HEK293T (cell line): ENCODE data around the gene SHROOM1.

Experiments used
- ARNT ChIP-seq: fragments of 450-650 bp; IDR thresholded peaks from 2 replicates; pipeline ENCODE4 v1.6.1; 2017; ENCODE audit warnings: mild to moderate bottlenecking
- BHLHE40 ChIP-seq: fragments of 450-650 bp; IDR thresholded peaks from 2 replicates; pipeline ENCODE4 v1.6.1; 2016; ENCODE audit warnings: mild to moderate bottlenecking, moderate library complexity, borderline replicate concordance
- ELF4 ChIP-seq: fragments of 450-650 bp; IDR thresholded peaks from 2 replicates; pipeline ENCODE4 v1.6.1; 2017; ENCODE audit warnings: antibody characterized with exemption
- FOXA1 ChIP-seq: fragments of 450-650 bp; IDR thresholded peaks from 2 replicates; pipeline ENCODE4 v1.6.1; 2016; ENCODE audit warnings: mild to moderate bottlenecking
- FOXM1 ChIP-seq: fragments of 450-650 bp; IDR thresholded peaks from 2 replicates; pipeline ENCODE4 v1.6.1; 2017; ENCODE audit warnings: mild to moderate bottlenecking, borderline replicate concordance
- HDGF ChIP-seq: fragments of 450-650 bp; IDR thresholded peaks from 2 replicates; pipeline ENCODE4 v1.6.1; 2017; ENCODE audit warnings: antibody characterized with exemption, borderline replicate concordance
- SP1 ChIP-seq: fragments of 450-650 bp; IDR thresholded peaks from 2 replicates; pipeline ENCODE4 v1.6.1; 2017
- TARDBP ChIP-seq: fragments of 450-650 bp; IDR thresholded peaks from 2 replicates; pipeline ENCODE4 v1.6.1; 2016
- TF ChIP-seq, protein P1 (sequence below): fragments of 450-650 bp; IDR thresholded peaks from 2 replicates; pipeline ENCODE4 v1.6.1; 2016

GRCh38 chr5:132800545-132800944 lies 29.9 kb downstream of the SHROOM1 start:
- TF ChIP-seq ELF4 = no peak
- TF ChIP-seq ARNT = no peak
- no peak for TF ChIP-seq HDGF
- TF ChIP-seq, protein P1, sequence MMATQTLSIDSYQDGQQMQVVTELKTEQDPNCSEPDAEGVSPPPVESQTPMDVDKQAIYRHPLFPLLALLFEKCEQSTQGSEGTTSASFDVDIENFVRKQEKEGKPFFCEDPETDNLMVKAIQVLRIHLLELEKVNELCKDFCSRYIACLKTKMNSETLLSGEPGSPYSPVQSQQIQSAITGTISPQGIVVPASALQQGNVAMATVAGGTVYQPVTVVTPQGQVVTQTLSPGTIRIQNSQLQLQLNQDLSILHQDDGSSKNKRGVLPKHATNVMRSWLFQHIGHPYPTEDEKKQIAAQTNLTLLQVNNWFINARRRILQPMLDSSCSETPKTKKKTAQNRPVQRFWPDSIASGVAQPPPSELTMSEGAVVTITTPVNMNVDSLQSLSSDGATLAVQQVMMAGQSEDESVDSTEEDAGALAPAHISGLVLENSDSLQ = no peak
- TF ChIP-seq FOXM1 = no peak
- TF ChIP-seq SP1 = no peak
- TF ChIP-seq FOXA1 = no peak
- no peak for TF ChIP-seq TARDBP
- no peak for TF ChIP-seq BHLHE40
